ENCODE results near the gene FAS. TPM values are rescaled to one million over a fixed set of nuclear protein-coding genes. Genes with fewer than 3 reads are reported as not detected.

Gene FAS
- polyA plus RNA-seq, 1 donor (not counting 4 experiments of a cell fraction or from before 2014, with no cell fraction given), result 44.8 TPM

DNA sequence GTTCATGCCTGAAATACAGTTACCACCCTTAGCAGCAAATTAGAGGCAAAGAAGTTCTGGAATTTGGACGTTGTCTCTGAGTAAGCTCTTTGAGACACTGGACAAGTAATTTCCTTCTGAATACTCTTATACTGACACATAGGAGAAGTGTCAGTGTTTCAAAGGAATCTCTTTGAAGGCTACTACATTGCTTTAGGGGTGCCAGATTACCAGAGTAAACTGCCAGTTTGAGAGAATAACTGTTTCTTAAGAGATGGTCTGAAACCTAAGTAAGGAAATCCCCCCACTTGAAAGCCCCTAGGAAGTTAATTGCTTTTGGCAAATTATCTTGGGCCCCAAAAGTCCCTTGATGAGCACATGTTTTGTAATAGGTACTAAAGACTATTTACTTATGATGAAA is 3.4 kb downstream of the FAS start:
- dilution Hi-C loops (cut with MboI; ENCODE audit: extremely low pct_ligation_motif_present, low sequenced_read_pairs), result no loop called here
- Histone ChIP-seq H4K20me1 (ENCODE audit: control insufficient read depth, extremely low read depth, insufficient read depth, low read length) (no peaks in the 10 kb centered on the region), H2AFZ (ENCODE audit: control insufficient read depth, low read length) (no peak overlapping the region), H3K4me3 (ENCODE audit: control insufficient read depth in 2 of 3, extremely low read depth in 1 of 3, insufficient read depth in 2 of 3, low read depth in 1 of 3, low read length in 3 of 3) (peak overlapping the region in 2 of 3 experiments; percentile 89 to 96), H3K79me2 (ENCODE audit: control insufficient read depth, insufficient read depth, low read length) (peaks cover 56% of the 10 kb centered on the region), H3K4me1 (ENCODE audit: control insufficient read depth, extremely low read depth, insufficient read depth, low read length) (peaks cover 37% of the 10 kb centered on the region), H3K9me1 (ENCODE audit: control insufficient read depth, extremely low read depth, insufficient read depth, low read length) (no peaks in the 10 kb centered on the region), H3K9ac (ENCODE audit: control insufficient read depth, extremely low read depth, insufficient read depth, low read length) (peak overlapping the region; percentile 96), H3K9me3 (ENCODE audit: control insufficient read depth, low read depth, low read length) (no peaks in the 10 kb centered on the region), H3K27me3 (ENCODE audit: control insufficient read depth, extremely low read depth, insufficient read depth, low read length) (no peaks in the 10 kb centered on the region), H3K36me3 (ENCODE audit: control insufficient read depth in 2 of 2, extremely low read depth in 1 of 2, insufficient read depth in 2 of 2, low read length in 2 of 2) (no peaks in the 10 kb centered on the region), H3K4me2 (ENCODE audit: control insufficient read depth, extremely low read depth, insufficient read depth, low read depth, low read length) (peak overlapping the region; percentile 98), H3K27ac (ENCODE audit: control insufficient read depth, insufficient read depth, low read length) (peak overlapping the region; percentile 98)
- TF ChIP-seq, protein P1, sequence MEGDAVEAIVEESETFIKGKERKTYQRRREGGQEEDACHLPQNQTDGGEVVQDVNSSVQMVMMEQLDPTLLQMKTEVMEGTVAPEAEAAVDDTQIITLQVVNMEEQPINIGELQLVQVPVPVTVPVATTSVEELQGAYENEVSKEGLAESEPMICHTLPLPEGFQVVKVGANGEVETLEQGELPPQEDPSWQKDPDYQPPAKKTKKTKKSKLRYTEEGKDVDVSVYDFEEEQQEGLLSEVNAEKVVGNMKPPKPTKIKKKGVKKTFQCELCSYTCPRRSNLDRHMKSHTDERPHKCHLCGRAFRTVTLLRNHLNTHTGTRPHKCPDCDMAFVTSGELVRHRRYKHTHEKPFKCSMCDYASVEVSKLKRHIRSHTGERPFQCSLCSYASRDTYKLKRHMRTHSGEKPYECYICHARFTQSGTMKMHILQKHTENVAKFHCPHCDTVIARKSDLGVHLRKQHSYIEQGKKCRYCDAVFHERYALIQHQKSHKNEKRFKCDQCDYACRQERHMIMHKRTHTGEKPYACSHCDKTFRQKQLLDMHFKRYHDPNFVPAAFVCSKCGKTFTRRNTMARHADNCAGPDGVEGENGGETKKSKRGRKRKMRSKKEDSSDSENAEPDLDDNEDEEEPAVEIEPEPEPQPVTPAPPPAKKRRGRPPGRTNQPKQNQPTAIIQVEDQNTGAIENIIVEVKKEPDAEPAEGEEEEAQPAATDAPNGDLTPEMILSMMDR (optimal IDR thresholded peaks at IDR 0.05 in 1 of 3, IDR thresholded peaks at IDR 0.05 in 1 of 3, conservative IDR thresholded peaks at IDR 0.05 in 1 of 3; ENCODE audit: extremely low read depth in 1 of 3, insufficient read depth in 2 of 3, low read length in 3 of 3), result no peak
- TF ChIP-seq EZH2 (IDR thresholded peaks at IDR 0.05; ENCODE audit: low read length), result no peak
- no peak for DNase-seq (ENCODE audit: low read depth, low spot score)
- FAIRE-seq, result peak; percentile 55

DNA sequence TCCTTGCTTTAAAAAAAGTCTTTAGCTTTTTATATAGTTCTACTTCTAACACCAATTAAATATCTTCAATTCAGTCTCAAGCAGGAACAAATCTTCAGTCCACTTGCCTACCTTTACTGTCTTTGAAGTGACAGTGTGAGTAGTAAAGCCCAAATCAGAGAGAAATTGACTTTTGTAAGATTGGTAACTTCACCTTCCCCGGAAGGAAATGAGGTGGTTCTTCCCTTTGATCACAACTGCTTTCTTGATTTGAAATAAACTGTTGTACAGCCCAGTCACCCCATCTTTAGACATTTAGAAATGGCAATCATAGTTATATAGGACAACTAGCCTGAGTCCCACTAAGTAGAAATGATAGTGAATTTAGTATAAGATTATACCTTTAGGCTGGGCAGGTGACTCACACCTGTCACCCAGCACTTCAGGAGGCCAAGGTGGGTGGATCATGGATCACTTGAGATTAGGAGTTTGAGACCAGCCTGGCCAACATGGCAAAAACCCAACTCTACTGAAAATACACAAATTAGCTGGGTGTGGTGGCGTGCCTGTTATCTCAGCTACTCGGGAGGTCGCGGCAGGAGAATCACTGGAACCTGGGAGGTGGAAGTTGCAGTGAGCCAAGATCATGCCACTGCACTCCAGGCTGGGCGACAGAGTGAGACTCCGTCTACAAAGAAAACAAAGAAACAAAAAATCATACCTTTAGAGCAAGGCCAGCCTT is 4.7 kb downstream of the FAS start:
- no peaks in the 10 kb centered on the region for H3K9me3 ChIP-seq (ENCODE audit: control insufficient read depth, low read depth, low read length)
- no peak overlapping the region for H3K4me3 ChIP-seq (ENCODE audit: control insufficient read depth in 2 of 3, extremely low read depth in 1 of 3, insufficient read depth in 2 of 3, low read depth in 1 of 3, low read length in 3 of 3)
- no peaks in the 10 kb centered on the region for H3K9me1 ChIP-seq (ENCODE audit: control insufficient read depth, extremely low read depth, insufficient read depth, low read length)
- no peak overlapping the region for H3K9ac ChIP-seq (ENCODE audit: control insufficient read depth, extremely low read depth, insufficient read depth, low read length)
- no peaks in the 10 kb centered on the region for H3K36me3 ChIP-seq (ENCODE audit: control insufficient read depth in 2 of 2, extremely low read depth in 1 of 2, insufficient read depth in 2 of 2, low read length in 2 of 2)
- no peak for DNase-seq (ENCODE audit: low read depth, low spot score)
- peaks cover 30% of the 10 kb centered on the region for H3K4me1 ChIP-seq (ENCODE audit: control insufficient read depth, extremely low read depth, insufficient read depth, low read length)
- TF ChIP-seq, protein P1 (optimal IDR thresholded peaks at IDR 0.05 in 1 of 3, IDR thresholded peaks at IDR 0.05 in 1 of 3, conservative IDR thresholded peaks at IDR 0.05 in 1 of 3; ENCODE audit: extremely low read depth in 1 of 3, insufficient read depth in 2 of 3, low read length in 3 of 3), result no peak
- TF ChIP-seq EZH2 (IDR thresholded peaks at IDR 0.05; ENCODE audit: low read length), result no peak
- no peak overlapping the region for H2AFZ ChIP-seq (ENCODE audit: control insufficient read depth, low read length)
- H4K20me1 ChIP-seq (ENCODE audit: control insufficient read depth, extremely low read depth, insufficient read depth, low read length), result no peaks in the 10 kb centered on the region
- H3K4me2 ChIP-seq (ENCODE audit: control insufficient read depth, extremely low read depth, insufficient read depth, low read depth, low read length), result peak overlapping the region; percentile 20
- no peak overlapping the region for H3K27ac ChIP-seq (ENCODE audit: control insufficient read depth, insufficient read depth, low read length)
- FAIRE-seq, result peak; percentile 29
- H3K79me2 ChIP-seq (ENCODE audit: control insufficient read depth, insufficient read depth, low read length), result peaks cover 56% of the 10 kb centered on the region
- dilution Hi-C loops (cut with MboI; ENCODE audit: extremely low pct_ligation_motif_present, low sequenced_read_pairs), result no loop called here
- no peaks in the 10 kb centered on the region for H3K27me3 ChIP-seq (ENCODE audit: control insufficient read depth, extremely low read depth, insufficient read depth, low read length)
